Sigmoid colon (tissue), 4 donors: ENCODE measurements around the gene TTC6.

Source experiments
- CTCF ChIP-seq, 4 experiments: fragments of 450-650 bp in 3 of 4; fragments of 200-600 bp in 1 of 4; IDR thresholded peaks; one replicate each; pipeline ENCODE4 v1.5.1; 2016 to 2019; ENCODE audit warnings: antibody characterized with exemption in 4 of 4, mild to moderate bottlenecking in 3 of 4, moderate library complexity in 2 of 4
- EP300 ChIP-seq, 4 donors: sonication (generic); formaldehyde crosslinking; IDR thresholded peaks; one replicate each; pipeline ENCODE4 v1.6.1; 2017; ENCODE audit warnings: antibody characterized with exemption in 4 of 4
- POLR2A ChIP-seq, 2 donors: fragments of 450-650 bp; IDR thresholded peaks; one replicate each; pipeline ENCODE4 v1.6.1; 2016; ENCODE audit warnings: antibody characterized with exemption in 2 of 2, mild to moderate bottlenecking in 2 of 2, moderate library complexity in 2 of 2

- TF ChIP-seq CTCF (IDR thresholded peaks at IDR 0.05) (no peak), POLR2A (IDR thresholded peaks at IDR 0.05) (no peak), EP300 (IDR thresholded peaks at IDR 0.05) (no peak)
Observed at GRCh38 chr14:37643701-37644100, 48.3 kb downstream of the TTC6 start.
